ENCODE measurements around the gene CCDC107.
"Not testable (repeated sequence)": the region's sequence is repeated elsewhere in the genome, so short reads cannot be mapped to it uniquely, and the experiment has no call there.

CCDC107 gene

GRCh38 chr9:35638751-35639150 lies 19.3 kb upstream of the CCDC107 start:
- not testable (repeated sequence) for DNase-seq (ENCODE audit: low read depth in 2 of 2)

DNA sequence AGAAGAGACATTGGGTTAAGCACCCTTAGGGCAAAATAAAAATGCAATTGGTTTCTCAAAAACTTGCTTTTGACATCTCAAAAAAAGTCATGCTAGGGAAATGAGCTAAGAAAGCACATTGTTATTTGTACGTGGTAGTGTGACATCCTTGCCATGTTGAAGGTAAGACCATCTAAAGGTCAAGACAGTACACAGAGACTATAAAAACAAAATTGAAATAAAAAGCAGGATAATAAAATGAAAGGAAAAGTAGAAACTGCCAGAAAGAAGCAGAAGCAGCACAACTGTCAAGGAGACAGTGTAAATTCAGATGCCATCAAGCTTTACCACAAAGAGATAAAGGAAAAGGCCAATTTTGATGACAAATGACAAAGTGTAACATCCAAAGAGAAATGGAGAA lies 18.9 kb upstream of the CCDC107 start:
- DNase-seq (ENCODE audit: low read depth in 2 of 2) = not testable (repeated sequence)

DNA sequence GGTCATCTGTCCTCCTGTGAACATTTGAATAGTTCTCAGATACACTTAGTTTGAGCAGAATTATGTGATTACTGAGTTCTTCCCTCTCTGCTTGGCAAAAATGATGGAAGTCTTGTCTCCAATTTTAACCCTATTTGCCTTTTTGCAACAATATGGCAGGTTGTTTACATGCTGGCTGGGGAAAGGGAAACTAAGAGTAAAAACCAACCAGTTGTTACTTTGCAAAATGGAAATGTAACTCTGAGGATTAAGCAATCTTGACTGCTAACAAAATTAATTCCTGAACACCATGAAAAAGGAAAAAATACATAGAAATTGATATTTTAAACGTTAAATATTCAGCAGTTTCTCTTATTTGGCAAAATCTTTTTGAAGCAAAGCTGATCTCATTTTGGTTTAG lies 18.5 kb upstream of the CCDC107 start:
- DNase-seq (ENCODE audit: low read depth in 2 of 2) = no peak

DNA sequence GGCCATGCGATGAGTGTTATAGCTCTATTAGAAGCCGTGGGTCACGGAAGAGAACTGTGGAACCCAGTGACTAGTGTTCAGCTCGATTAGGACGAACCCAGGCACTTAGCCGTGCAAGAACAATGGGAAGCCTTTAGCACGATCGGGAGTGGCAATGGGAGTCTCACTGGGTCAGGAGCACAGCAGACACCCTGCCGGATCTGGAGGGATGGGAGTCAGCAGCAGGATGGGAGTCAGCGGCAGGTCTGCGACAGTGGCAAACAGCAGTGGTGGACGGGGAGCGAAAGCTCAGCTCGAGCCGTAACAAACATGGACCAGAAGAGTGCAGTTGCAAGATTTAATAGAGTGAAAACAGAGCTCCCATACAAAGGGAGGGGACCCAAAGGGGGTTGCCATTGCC lies 17.7 kb upstream of the CCDC107 start:
- DNase-seq (ENCODE audit: low read depth in 2 of 2) = not testable (repeated sequence)

- not testable (repeated sequence) for DNase-seq (ENCODE audit: low read depth in 2 of 2)
These were observed 16.6 kb upstream of the CCDC107 start for GRCh38 chr9:35641478-35641877.

- DNase-seq (ENCODE audit: low read depth in 2 of 2) = no peak
These were observed 15.0 kb upstream of the CCDC107 start for GRCh38 chr9:35643046-35643445.

DNA sequence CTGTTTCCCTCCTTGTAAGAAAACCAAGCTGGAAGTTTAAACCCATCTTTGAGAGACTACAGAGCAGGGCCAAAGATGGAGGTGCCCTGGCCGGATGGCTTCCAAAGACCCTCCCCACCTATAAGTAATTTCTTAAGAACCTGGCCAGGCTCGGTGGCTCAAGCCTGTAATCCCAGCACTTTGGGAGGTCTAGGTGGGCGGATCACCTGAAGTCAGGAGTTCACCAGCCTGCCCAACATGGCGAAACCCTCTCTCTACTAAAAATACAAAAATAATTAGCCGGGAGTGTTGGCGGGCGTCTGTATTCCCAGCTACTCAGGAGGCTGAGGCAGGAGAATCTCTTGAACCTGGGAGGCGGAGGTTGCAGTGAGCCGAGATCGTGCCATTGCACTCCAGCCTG lies 12.4 kb upstream of the CCDC107 start:
- DNase-seq (ENCODE audit: low read depth in 2 of 2) = not testable (repeated sequence)

GRCh38 chr9:35646153-35646532 lies 11.9 kb upstream of the CCDC107 start:
- DNase-seq (ENCODE audit: low read depth in 2 of 2) = no peak

DNA sequence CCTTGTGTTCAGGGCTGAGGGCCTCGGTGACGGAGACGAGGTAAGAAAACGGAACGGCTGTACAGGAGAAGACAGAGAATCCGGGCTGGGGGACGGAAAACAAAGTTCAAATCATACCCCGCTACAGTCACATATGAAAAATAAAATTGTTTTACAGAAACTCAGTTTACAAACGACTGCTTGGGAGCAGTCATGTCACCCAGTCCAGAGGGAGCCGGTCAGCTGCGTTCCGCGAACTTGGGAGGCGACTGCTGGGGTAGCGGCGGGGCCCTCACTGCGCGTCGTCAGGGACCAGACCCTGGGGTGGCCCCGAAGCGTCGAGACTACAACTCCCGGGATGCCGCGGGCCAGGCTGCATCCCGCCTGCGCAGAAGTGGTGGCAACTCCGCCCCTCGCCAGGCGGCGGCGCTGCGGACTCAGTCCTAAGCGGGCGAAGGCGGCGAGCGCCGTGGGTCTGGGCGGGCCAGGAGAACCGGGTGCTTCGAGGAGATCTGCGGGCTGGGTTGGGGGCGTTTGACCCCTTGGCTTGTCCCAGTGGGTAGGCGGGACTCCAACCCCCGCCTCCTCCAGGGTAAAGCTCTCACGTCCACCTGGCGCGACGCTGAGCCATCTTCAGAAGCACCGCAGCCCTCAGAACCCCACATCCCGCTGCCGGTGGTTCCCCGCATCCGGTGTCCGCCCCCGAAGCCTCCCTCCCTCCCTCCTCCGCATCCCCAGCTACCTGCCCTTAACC lies 11.4 kb upstream of the CCDC107 start:
- DNase-seq (ENCODE audit: low read depth in 2 of 2) = peak; percentile 84 to 86

- DNase-seq (ENCODE audit: low read depth in 2 of 2) = no peak
These were observed 8.4 kb upstream of the CCDC107 start for GRCh38 chr9:35649431-35650340.

GRCh38 chr9:35650341-35651158 lies 7.5 kb upstream of the CCDC107 start, which contains the start of gene SIT1:
TSS of gene SIT1 (minus strand) at chr9:35650931. CDS start at chr9:35650853, 78 bp downstream.
- no peak for DNase-seq (ENCODE audit: low read depth in 2 of 2)

DNA sequence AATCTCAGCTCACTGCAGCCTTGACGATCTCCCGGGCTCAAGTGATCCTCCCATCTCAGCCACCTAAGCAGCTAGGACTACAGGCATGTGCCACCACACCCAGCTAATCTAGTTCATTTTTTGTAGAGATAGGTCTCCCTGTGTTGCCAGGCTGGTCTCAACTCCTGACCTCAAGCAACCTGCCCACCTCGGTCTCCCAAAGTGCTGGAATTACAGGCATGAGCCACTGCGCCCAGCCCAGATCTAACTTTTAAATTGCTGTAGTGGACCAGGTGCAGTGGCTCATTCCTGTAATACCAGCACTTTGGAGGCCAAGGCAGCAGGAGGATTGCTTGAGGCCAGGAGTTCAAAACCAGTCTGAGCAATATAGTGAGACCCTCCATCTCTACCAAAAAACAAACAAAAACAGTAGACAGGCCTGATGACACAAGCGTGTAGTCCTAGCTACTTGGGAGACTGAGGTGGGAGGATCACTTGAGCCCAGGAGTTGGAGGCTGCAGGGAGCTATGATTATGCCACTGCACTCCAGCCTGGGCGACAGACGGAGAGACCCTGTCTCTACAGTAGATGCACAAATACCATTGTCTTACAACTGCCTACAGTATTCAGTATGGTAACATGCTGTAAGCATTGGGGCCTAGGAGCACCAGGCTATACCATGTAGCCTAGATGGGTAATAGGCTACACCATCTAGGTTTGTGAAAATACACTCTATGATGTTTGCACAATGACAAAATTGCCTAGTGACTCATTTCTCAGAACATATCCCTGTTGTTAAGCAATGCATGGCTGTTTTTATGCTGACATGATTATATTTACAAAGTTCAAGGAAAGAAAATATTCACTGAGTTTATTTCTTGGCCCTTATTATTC lies 5.9 kb upstream of the CCDC107 start:
- no peak for DNase-seq (ENCODE audit: low read depth in 2 of 2)

GRCh38 chr9:35652829-35653209 lies 5.3 kb upstream of the CCDC107 start:
- no peak for DNase-seq (ENCODE audit: low read depth in 2 of 2)

DNA sequence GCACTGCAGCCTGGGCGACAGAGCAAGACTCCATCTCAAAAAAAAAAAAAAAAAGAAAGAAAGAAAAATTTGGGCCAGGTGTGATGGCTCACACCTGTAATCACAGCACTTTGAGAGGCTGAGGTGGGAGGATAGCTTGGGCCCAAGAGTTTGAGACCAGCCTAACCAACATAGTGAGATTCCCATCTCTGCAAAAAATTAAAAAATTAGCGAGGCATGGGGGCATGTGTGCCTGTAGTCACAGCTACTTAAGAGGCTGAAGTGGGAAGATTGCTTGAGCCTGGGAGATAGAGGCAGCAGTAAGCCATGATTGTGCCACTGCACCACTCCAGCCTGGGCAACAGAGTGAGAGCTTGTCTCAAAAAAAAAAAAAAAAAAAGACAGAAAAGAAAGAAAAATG lies 4.5 kb upstream of the CCDC107 start:
- DNase-seq (ENCODE audit: low read depth in 2 of 2) = no peak

DNA sequence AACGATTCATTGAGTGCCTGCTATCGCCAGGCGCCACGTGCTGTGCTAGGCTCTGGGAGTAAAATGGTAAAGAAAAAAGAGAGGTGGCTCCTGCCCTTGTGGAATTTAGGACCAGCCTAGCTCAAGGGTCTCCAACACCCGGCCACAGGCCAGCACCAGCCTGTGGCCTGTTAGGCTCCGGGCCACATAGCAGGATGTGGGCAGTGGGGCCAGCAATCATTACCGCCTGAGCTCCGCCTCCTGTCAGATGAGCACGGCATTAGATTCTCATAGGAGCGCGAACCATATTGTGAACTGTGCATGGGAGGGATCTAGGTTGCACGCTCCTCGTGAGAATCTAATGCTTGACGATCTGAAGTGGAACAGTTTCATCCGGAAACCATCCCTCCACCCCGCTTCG lies 1.7 kb upstream of the CCDC107 start:
- DNase-seq (ENCODE audit: low read depth in 2 of 2) = no peak

- DNase-seq (ENCODE audit: low read depth in 2 of 2) = no peak
These were observed 1.1 kb upstream of the CCDC107 start for GRCh38 chr9:35656831-35657545.

DNA sequence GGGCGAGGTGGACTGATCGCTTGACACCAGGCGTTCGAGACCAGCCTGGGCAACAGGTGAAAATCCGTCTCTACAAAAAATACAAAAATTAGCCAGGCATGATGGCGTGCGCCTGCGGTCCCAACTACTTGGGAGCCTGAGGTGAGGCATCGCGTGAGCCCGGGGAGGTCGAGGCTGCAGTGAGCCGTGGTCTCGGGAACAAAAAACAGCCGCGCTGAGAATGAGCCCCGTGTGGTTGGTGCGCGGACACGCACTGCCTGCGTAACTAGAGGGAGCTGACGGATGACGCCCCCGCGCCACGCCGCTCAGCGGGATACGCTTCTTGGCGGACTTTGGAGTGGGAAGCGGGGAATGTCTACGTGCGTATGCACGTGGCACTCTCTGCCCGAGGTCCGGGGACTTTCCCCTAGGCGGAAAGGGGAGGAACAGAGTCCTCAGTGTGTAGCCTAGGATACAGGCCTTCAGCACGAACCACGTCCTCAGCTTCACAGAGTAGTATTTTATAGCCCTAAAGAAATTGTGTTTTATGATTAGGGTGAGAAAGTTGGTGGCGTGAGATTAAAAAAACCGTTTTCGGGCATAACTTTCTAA lies 451 bp upstream of the CCDC107 start, which contains the start of gene RMRP:
RMRP (minus strand) TSS at position 474 of the 591 bp plus-strand sequence.
- DNase-seq (ENCODE audit: low read depth in 2 of 2) = peak; percentile 96 to 97

- DNase-seq (ENCODE audit: low read depth in 2 of 2) = no peak
These were observed 802 bp downstream of the CCDC107 start for GRCh38 chr9:35658968-35659220.

- DNase-seq (ENCODE audit: low read depth in 2 of 2) = no peak
These were observed 1.2 kb downstream of the CCDC107 start for GRCh38 chr9:35659340-35659739.

- no peak for DNase-seq (ENCODE audit: low read depth in 2 of 2)
These were observed 2.9 kb downstream of the CCDC107 start for GRCh38 chr9:35660966-35661415.

Data from stimulated activated CD8-positive, alpha-beta memory T cell treated with anti-CD3 and anti-CD28 coated beads, Interleukin-15, amount 100 ng/mL, for 48 hours (primary cell).